Measurements from ENCODE around the gene LRRC71. TPM values are rescaled to one million over a fixed set of nuclear protein-coding genes. Genes with fewer than 3 reads are reported as not detected.

The LRRC71 gene
- total and polyA plus RNA-seq, 10 of the 15 experiments (the other 5 are each of a cell fraction or from before 2014, with no cell fraction given): not detected

- TF ChIP-seq EGR1 (IDR thresholded peaks at IDR 0.05; ENCODE audit: borderline replicate concordance in 1 of 2, low read depth in 2 of 2, low read length in 2 of 2) (no peak), ZZZ3 (IDR thresholded peaks at IDR 0.05; ENCODE audit: control insufficient read depth, insufficient read length, low read depth) (no peak), BMI1 (IDR thresholded peaks at IDR 0.05; ENCODE audit: borderline replicate concordance) (no peak), GABPA (IDR thresholded peaks at IDR 0.05; ENCODE audit: low read depth) (no peak), SREBF1 (IDR thresholded peaks at IDR 0.05; ENCODE audit: low read length) (no peak), ZNF274 (IDR thresholded peaks at IDR 0.05; ENCODE audit: insufficient read depth, insufficient read length) (no peak), ZNF687 (IDR thresholded peaks at IDR 0.05) (no peak)
Observed at GRCh38 chr1:156898971-156899664, 21.3 kb upstream of the LRRC71 start (continued).

Measured in GM12878 (cell line).